ENCODE data around the gene C12orf50.

- no peak for TF ChIP-seq CTCF (CRISPR knock-in tag; IDR thresholded peaks at IDR 0.05)
- no peak for TF ChIP-seq ZNF556 (CRISPR knock-in tag; IDR thresholded peaks at IDR 0.05; ENCODE audit: borderline replicate concordance)
- no peak for TF ChIP-seq NFIC (IDR thresholded peaks at IDR 0.05; ENCODE audit: low read length)
- no peak for TF ChIP-seq ZNF362 (CRISPR knock-in tag; IDR thresholded peaks at IDR 0.05; ENCODE audit: borderline replicate concordance)
- TF ChIP-seq PHF20 (CRISPR knock-in tag; IDR thresholded peaks at IDR 0.05), result no peak
Observed at GRCh38 chr12:87943762-87944161, 85.4 kb downstream of the C12orf50 start.
